PFSK-1 (cell line): Measurements from ENCODE around the gene PDE6A.

Experiments
- POLR2AphosphoS5 ChIP-seq: IDR thresholded peaks from 2 replicates; pipeline ENCODE4 v1.6.1; 2012; ENCODE audit warnings: low read depth, mild to moderate bottlenecking, control low read depth, low read length, moderate library complexity
- TAF1 ChIP-seq: IDR thresholded peaks from 2 replicates; pipeline ENCODE4 v1.6.1; 2012; ENCODE audit warnings: low read length, control low read depth, borderline replicate concordance; ENCODE audit not compliant: insufficient read depth

- TF ChIP-seq TAF1 (no peak), POLR2AphosphoS5 (no peak)
Observed at GRCh38 chr5:149969181-149969930, 24.8 kb upstream of the PDE6A start.
